Activated CD4-positive, alpha-beta memory T cell treated with anti-CD3 and anti-CD28 coated beads, Interleukin-2, amount 10 ng/mL, durations not matched to agents 7 days and 5 days (primary cell): Measurements from ENCODE around the gene PDZD4. TPM values are rescaled to one million over a fixed set of nuclear protein-coding genes. Genes with fewer than 3 reads are reported as not detected.
"Not testable (repeated sequence)": the region's sequence is repeated elsewhere in the genome, so short reads cannot be mapped to it uniquely, and the experiment has no call there.

Experiments
- CTCF ChIA-PET: fragments of 350-600 bp; sonication (Branson Sonifier 250); formaldehyde crosslinking; loops from one replicate; lab custom pipeline; 2021; ENCODE audit warnings: antibody characterized with exemption, inconsistent platforms; lab: Charles Lee
- POLR2A ChIA-PET: fragments of 350-600 bp; sonication (Branson Sonifier 250); formaldehyde crosslinking; loops from one replicate; lab custom pipeline; 2021; ENCODE audit warnings: antibody characterized with exemption; lab: Charles Lee
- DNase-seq: peaks from one replicate; pipeline ENCODE4 v3.0.0-alpha.2; 2020
- H3K27ac Mint-ChIP-seq: one replicate; pipeline ENCODE4 v1.8.0; 2021; ENCODE audit warnings: mild to moderate bottlenecking, mixed read lengths
- H3K27me3 Mint-ChIP-seq: one replicate; pipeline ENCODE4 v1.8.0; 2021; ENCODE audit warnings: mixed read lengths
- H3K36me3 Mint-ChIP-seq: one replicate; pipeline ENCODE4 v1.8.0; 2021; ENCODE audit warnings: low read depth, mixed read lengths
- H3K4me1 Mint-ChIP-seq: one replicate; pipeline ENCODE4 v1.8.0; 2021; ENCODE audit warnings: mixed read lengths
- H3K4me3 Mint-ChIP-seq: one replicate; pipeline ENCODE4 v1.8.0; 2021; ENCODE audit warnings: mild to moderate bottlenecking, mixed read lengths
- H3K9me3 Mint-ChIP-seq: one replicate; pipeline ENCODE4 v1.8.0; 2021; ENCODE audit warnings: mixed read lengths
- total RNA-seq, 2 experiments: library from RNA; stranded (reverse); gene quantifications; one replicate each; pipeline ENCODE4 v1.2.3, GENCODE V29; 2021

The PDZD4 gene
- total RNA-seq, 2 experiments from 2014 or later: 0.88 to 1.1 TPM

DNA sequence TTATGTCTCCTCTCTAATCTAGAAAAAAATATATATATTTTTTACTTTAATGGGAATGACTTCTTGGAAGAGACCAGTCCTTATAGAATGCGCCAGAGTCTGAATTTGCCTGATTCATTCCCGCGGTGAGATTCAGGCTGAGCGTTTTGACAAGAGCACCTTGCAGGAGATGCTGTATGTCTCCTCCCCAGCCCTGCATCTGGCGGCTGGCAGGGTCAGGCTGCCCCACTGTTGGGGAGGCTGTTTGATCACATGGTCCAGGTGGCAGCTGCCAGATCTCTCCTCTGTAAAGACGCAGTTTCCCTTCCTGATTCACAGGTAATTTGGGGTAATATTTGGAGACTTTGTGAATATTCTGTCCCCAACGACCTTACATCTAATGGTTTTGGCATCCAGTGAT is 9.7 kb downstream of the PDZD4 start:
- ChIA-PET CTCF (no interaction called here), POLR2A (no interaction called here)
- Mint-ChIP-seq H3K27me3 (peaks cover 9% of the 10 kb centered on the region), H3K27ac (no peak overlapping the region), H3K36me3 (no peaks in the 10 kb centered on the region), H3K4me1 (peaks cover 38% of the 10 kb centered on the region), H3K4me3 (no peak overlapping the region), H3K9me3 (no peaks in the 10 kb centered on the region)
- no peak for DNase-seq

GRCh38 chrX:153819384-153820040 is 10.8 kb downstream of the PDZD4 start:
- no peak overlapping the region for H3K27ac Mint-ChIP-seq
- H3K4me1 Mint-ChIP-seq: peaks cover 42% of the 10 kb centered on the region
- DNase-seq: no peak
- H3K36me3 Mint-ChIP-seq: no peaks in the 10 kb centered on the region
- ChIA-PET POLR2A (interaction anchor here (1.0 to 1.6 kb wide), 2 partner anchors 11 to 81 kb away, joined by 3 to 5 read pairs; no protein-coding TSS in a partner anchor), CTCF (no interaction called here)
- peak overlapping the region; percentile 32 for H3K4me3 Mint-ChIP-seq
- H3K27me3 Mint-ChIP-seq: peaks cover 16% of the 10 kb centered on the region
- H3K9me3 Mint-ChIP-seq: no peaks in the 10 kb centered on the region

DNA sequence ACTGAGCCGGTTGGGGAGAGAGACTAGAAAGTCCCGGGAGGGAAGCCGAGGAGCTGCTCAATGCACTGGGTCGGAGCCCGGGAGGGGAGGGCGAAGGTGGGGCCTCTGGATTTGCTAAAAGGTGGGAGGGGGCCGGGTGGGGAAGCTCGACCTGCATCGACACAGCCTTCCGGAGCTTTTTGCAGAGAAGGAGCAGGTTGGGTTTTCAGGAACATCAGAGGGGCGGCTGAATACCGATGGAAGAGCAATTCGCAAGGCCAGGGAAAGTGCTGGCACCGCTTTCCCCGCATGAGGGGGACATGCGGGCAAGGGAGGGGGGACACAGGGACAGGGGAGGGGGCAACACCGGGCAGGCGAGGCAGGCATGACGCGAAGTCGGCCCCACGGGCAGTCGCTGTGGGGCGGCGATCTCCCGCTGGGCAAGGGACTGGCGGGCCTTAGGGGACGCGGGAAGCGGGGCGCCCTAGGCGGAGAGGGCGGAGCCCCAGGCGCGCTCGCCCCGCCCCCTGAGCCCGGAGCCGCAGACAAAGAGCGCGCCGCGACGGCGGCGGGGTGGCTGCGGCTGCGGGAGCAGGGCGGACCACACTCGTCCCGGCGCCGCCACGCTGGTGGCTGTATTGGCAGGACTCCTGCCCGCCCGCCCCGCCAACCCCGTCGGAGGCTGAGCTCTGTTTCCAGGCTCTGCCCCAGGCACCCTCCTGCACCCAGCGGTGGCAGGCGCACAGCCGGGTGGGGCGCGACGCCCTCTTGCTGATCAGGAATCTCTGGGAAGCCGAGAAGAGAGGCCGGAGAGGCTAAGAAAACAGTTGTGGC is 11.6 kb downstream of the PDZD4 start:
- peak; percentile 55 for DNase-seq
- H3K4me3 Mint-ChIP-seq: peak overlapping the region; percentile 32
- ChIA-PET CTCF (interaction anchor here (0.7 kb wide), 1 partner anchor 8 kb away, joined by 3 read pairs; no protein-coding TSS in a partner anchor), POLR2A (interaction anchor here (1.0 to 1.6 kb wide), 2 partner anchors 10 to 82 kb away, joined by 3 to 5 read pairs; no protein-coding TSS in a partner anchor)
- H3K27me3 Mint-ChIP-seq: peaks cover 15% of the 10 kb centered on the region
- H3K4me1 Mint-ChIP-seq: peaks cover 42% of the 10 kb centered on the region
- H3K36me3 Mint-ChIP-seq: no peaks in the 10 kb centered on the region
- H3K9me3 Mint-ChIP-seq: no peaks in the 10 kb centered on the region
- no peak overlapping the region for H3K27ac Mint-ChIP-seq

- H3K4me3 Mint-ChIP-seq, POLR2A ChIA-PET, H3K9me3 Mint-ChIP-seq, H3K36me3 Mint-ChIP-seq, DNase-seq, H3K27ac Mint-ChIP-seq: not testable (repeated sequence)
- CTCF ChIA-PET: interaction anchor here (0.7 to 0.8 kb wide), 2 partner anchors 7 to 23 kb away, joined by 3 read pairs; partner anchors contain the start of gene SSR4
- Mint-ChIP-seq H3K4me1 (peaks cover 42% of the 10 kb centered on the region), H3K27me3 (peaks cover 14% of the 10 kb centered on the region)
These were observed 12.3 kb downstream of the PDZD4 start for GRCh38 chrX:153818064-153818463.

- ChIA-PET CTCF (interaction anchor here (0.6 to 0.8 kb wide), 2 partner anchors 9 to 22 kb away, joined by 3 read pairs; partner anchors contain the start of gene SSR4), POLR2A (interaction anchor here (0.7 kb wide), 1 partner anchor 8 kb away, joined by 3 read pairs; no protein-coding TSS in a partner anchor)
- Mint-ChIP-seq H3K36me3 (no peaks in the 10 kb centered on the region), H3K4me3 (no peak overlapping the region), H3K27me3 (peaks cover 19% of the 10 kb centered on the region), H3K27ac (peak overlapping the region; percentile 45), H3K9me3 (no peaks in the 10 kb centered on the region), H3K4me1 (peaks cover 35% of the 10 kb centered on the region)
- peak; percentile 65 for DNase-seq
These were observed 13.3 kb downstream of the PDZD4 start for GRCh38 chrX:153816831-153817690.

DNA sequence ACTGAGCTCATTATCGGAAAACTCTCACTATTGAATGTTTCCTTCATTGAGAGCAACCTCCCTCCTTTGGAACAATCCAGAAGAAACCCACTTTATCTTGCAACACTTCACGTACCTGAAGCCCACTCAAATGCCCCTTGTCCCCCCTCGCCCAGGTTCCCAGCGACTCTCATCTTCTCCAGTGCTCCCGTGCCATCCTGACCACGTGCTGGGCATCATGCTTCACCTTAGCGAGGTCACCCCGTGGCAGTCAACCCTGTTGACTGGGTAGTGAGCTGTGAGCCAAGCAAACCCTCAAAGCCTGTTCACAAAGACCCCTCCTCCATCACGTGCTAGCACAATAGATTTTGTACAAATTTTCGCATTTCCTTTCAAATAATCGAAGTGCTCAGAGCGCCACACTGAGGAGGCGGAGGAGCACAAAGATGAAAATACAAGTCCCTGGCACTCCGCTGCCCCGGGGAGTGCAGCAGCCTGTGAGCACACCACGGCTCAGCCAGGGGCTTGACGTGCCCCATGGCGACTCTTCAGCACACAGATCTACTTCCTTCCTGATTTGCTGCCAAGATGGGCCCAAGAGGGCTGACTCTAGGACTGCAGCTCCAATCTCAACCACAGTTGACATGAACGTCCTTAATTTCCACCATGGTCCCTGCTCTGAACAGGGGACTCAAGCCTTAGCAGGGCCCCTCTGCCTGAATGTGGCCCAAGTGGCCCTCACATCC is 15.6 kb downstream of the PDZD4 start:
- peaks cover 20% of the 10 kb centered on the region for H3K4me1 Mint-ChIP-seq
- no peak overlapping the region for H3K27ac Mint-ChIP-seq
- DNase-seq: no peak
- H3K36me3 Mint-ChIP-seq: no peaks in the 10 kb centered on the region
- CTCF ChIA-PET: no interaction called here
- H3K4me3 Mint-ChIP-seq: no peak overlapping the region
- peaks cover 22% of the 10 kb centered on the region for H3K27me3 Mint-ChIP-seq
- POLR2A ChIA-PET: no interaction called here
- no peaks in the 10 kb centered on the region for H3K9me3 Mint-ChIP-seq

GRCh38 chrX:153813161-153813560 is 17.2 kb downstream of the PDZD4 start:
- ChIA-PET CTCF (no interaction called here), POLR2A (no interaction called here)
- H3K4me3 Mint-ChIP-seq: no peak overlapping the region
- H3K36me3 Mint-ChIP-seq: no peaks in the 10 kb centered on the region
- H3K9me3 Mint-ChIP-seq: no peaks in the 10 kb centered on the region
- no peak for DNase-seq
- peaks cover 22% of the 10 kb centered on the region for H3K27me3 Mint-ChIP-seq
- no peak overlapping the region for H3K27ac Mint-ChIP-seq
- H3K4me1 Mint-ChIP-seq: peaks cover 18% of the 10 kb centered on the region

GRCh38 chrX:153812220-153812619 is 18.1 kb downstream of the PDZD4 start:
- no peak for DNase-seq
- no peaks in the 10 kb centered on the region for H3K9me3 Mint-ChIP-seq
- H3K27me3 Mint-ChIP-seq: peaks cover 19% of the 10 kb centered on the region
- peaks cover 15% of the 10 kb centered on the region for H3K4me1 Mint-ChIP-seq
- CTCF ChIA-PET: no interaction called here
- H3K4me3 Mint-ChIP-seq: no peak overlapping the region
- H3K27ac Mint-ChIP-seq: no peak overlapping the region
- H3K36me3 Mint-ChIP-seq: no peaks in the 10 kb centered on the region
- POLR2A ChIA-PET: no interaction called here

GRCh38 chrX:153807976-153808375 is 22.4 kb downstream of the PDZD4 start:
- H3K36me3 Mint-ChIP-seq: no peaks in the 10 kb centered on the region
- no peak for DNase-seq
- H3K27me3 Mint-ChIP-seq: peaks cover 7% of the 10 kb centered on the region
- CTCF ChIA-PET: no interaction called here
- POLR2A ChIA-PET: interaction anchor here (0.7 to 1.2 kb wide), 2 partner anchors 11 to 26 kb away, joined by 3 to 5 read pairs; no protein-coding TSS in a partner anchor
- no peaks in the 10 kb centered on the region for H3K9me3 Mint-ChIP-seq
- no peaks in the 10 kb centered on the region for H3K4me1 Mint-ChIP-seq
- no peak overlapping the region for H3K4me3 Mint-ChIP-seq
- H3K27ac Mint-ChIP-seq: no peak overlapping the region

- Mint-ChIP-seq H3K27me3 (peaks cover 4% of the 10 kb centered on the region), H3K9me3 (no peaks in the 10 kb centered on the region), H3K36me3 (no peaks in the 10 kb centered on the region), H3K4me1 (no peaks in the 10 kb centered on the region), H3K27ac (no peak overlapping the region), H3K4me3 (no peak overlapping the region)
- no peak for DNase-seq
- POLR2A ChIA-PET: no interaction called here
- CTCF ChIA-PET: no interaction called here
These were observed 23.3 kb downstream of the PDZD4 start for GRCh38 chrX:153806999-153807575.

GRCh38 chrX:153805436-153805835 is 24.9 kb downstream of the PDZD4 start:
- Mint-ChIP-seq H3K4me1 (no peaks in the 10 kb centered on the region), H3K27ac (no peak overlapping the region), H3K36me3 (no peaks in the 10 kb centered on the region), H3K4me3 (no peak overlapping the region), H3K9me3 (no peaks in the 10 kb centered on the region), H3K27me3 (no peaks in the 10 kb centered on the region)
- CTCF ChIA-PET: no interaction called here
- POLR2A ChIA-PET: interaction anchor here (1.0 kb wide), 1 partner anchor 11 kb away, joined by 4 read pairs; the partner anchor contains the start of genes IDH3G and SSR4
- no peak for DNase-seq

DNA sequence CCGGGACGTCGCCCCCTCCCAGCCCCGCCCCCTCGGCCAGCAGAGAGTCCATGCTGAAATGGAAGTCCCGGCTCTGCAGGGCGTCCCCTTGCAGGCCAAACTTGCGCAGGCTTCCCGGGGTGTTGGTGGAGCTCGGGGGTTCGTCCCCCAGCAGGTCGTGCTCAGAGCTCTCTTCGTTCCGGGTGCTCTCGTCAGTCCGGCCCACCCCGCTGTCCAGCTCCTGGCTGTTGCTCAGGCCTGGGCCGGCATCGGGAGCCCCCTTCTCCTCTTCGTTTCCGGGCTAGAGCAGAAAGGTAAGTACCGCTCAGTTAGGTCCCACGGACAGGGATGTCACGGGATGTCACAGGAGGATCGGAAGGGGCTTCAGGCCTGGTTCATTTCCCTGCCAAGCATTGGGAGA is 25.7 kb downstream of the PDZD4 start:
- Mint-ChIP-seq H3K27me3 (no peaks in the 10 kb centered on the region), H3K4me1 (no peaks in the 10 kb centered on the region), H3K9me3 (no peaks in the 10 kb centered on the region), H3K36me3 (no peaks in the 10 kb centered on the region), H3K4me3 (no peak overlapping the region), H3K27ac (no peak overlapping the region)
- ChIA-PET POLR2A (interaction anchor here (1.0 kb wide), 1 partner anchor 11 kb away, joined by 4 read pairs; the partner anchor contains the start of genes IDH3G and SSR4), CTCF (no interaction called here)
- DNase-seq: no peak
